Fibroblast of skin of back (primary cell): ENCODE measurements around the gene FNDC11. TPM values are rescaled to one million over a fixed set of nuclear protein-coding genes. Genes with fewer than 3 reads are reported as not detected.
"Not testable (repeated sequence)": the region's sequence is repeated elsewhere in the genome, so short reads cannot be mapped to it uniquely, and the experiment has no call there.

ENCODE experiments used
- DNase-seq: peaks from one replicate; pipeline ENCODE4 v3.0.0-alpha.2; 2013
- polyA plus RNA-seq, 2 experiments: library from polyadenylated mRNA; unstranded; fragments of 120-200 nt; gene quantifications; one replicate each; pipeline ENCODE4 v1.2.1, GENCODE V29; 2013; ENCODE audit not compliant: insufficient read length in 2 of 2

Gene FNDC11, protein sequence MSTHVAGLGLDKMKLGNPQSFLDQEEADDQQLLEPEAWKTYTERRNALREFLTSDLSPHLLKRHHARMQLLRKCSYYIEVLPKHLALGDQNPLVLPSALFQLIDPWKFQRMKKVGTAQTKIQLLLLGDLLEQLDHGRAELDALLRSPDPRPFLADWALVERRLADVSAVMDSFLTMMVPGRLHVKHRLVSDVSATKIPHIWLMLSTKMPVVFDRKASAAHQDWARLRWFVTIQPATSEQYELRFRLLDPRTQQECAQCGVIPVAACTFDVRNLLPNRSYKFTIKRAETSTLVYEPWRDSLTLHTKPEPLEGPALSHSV
- 0.18 TPM for polyA plus RNA-seq (2013, experiment 1 of 2; ENCODE audit: insufficient read length)
- polyA plus RNA-seq (2013, experiment 2 of 2; ENCODE audit: insufficient read length): 0.35 TPM

DNA sequence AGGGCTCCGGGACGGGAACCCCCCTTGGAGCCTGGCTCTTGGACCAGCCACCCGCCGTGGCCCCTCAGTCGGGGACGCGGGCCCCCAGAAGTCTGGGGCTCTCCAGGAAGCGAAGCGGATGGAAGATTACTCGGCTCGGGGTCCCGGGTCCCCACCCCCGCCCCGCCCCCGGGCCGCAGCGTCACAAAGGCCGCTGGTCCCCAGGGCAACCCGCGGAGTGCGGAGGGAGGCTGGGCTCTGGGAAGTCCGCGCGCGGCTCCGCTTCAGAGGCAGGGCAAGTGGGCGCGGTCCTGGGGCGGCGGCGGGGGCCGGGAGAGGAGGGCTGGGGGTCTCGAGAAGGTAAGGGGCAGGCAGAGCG lies at the start of gene FNDC11:
TSS of gene FNDC11 (plus strand) at position 227 of the 358 bp plus-strand sequence. CDS start 1,505 bp downstream, outside the sequence.
- peak; percentile 28 for DNase-seq

DNA sequence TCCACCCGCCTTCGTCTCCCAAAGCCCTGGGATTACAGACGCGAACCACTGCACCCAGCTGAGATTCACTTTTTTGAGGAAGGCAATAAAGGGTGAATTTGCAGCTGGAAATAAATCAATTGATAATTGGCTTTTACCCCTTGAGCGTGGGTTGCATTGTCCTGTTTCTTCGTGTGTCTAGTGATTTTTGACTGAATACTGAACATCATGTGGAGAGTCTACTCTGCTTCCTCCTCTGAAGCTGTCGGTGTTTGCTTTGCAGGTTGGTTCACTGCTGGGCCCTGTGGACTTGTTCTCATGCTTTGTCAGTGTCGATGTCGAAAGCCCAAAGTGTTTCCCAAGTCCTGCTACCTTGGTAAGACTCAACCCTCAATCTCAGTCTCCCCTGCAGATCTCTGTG lies 49.3 kb upstream of the FNDC11 start:
- no peak for DNase-seq

DNA sequence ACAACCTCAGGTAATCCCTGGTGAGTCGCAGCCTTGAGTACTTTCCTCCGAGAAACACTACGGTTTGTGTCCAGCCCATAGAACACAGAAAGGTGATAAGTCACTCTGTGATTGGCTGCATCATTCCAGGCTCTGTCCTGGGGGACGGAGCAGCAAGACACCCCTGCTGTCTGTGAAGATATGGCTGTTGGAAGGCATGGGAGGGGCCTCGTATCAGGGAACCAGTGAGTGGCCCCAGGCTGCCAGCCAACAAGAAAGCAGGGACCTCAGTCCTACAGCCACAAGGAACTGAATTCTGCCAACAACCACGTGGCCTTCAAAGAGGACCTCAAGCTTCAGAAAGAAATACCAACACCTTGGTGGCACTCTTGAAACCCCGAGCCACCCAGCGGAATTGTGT lies 48.7 kb upstream of the FNDC11 start:
- no peak for DNase-seq

DNA sequence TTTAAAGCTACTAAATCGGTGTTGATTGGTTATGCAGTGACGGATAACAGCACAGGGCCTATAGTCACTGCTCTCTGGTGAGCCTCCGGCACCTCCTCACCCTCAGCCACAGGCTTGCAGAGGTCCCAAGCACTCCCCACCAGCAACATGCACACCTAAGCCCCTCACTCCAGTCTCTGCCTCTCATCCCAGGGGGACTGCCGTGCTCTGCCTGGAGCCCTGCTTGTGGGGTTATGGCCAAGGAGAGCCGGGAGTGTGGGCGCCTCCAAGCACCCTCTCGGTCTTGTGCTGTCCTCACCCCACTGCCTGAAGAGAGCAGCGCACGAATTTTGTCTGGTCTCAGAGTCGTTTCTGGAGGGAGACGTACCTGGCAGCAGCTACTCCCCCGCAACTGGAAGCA lies 48.2 kb upstream of the FNDC11 start:
- no peak for DNase-seq

DNA sequence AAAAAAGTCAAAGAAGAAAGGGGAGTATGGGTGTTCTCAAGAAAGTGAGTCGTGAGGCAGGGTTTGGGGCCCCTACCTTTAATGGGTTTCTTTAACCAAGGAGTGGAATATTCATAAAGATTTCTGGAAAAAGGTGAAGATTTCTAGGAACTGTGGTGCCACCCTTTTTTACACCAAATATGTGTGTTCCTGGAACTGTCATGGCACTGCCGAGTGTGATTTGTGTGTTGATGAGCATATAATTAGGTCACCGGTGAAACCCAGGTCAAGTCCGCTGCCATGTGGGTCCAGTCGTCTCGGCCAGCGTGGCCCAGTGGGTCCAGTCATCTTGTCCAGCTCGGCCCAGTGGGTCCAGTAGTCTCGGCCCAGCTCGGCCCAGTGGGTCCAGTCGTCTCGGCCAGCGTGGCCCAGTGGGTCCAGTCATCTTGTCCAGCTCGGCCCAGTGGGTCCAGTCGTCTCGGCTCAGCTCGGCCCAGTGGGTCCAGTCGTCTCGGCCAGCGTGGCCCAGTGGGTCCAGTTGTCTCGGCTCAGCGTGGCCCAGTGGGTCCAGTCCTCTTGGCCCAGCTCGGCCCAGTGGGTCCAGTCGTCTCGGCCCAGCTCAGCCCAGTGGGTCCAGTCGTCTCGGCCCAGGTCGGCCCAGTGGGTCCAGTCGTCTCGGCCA lies 46.7 kb upstream of the FNDC11 start:
- DNase-seq: no peak

DNA sequence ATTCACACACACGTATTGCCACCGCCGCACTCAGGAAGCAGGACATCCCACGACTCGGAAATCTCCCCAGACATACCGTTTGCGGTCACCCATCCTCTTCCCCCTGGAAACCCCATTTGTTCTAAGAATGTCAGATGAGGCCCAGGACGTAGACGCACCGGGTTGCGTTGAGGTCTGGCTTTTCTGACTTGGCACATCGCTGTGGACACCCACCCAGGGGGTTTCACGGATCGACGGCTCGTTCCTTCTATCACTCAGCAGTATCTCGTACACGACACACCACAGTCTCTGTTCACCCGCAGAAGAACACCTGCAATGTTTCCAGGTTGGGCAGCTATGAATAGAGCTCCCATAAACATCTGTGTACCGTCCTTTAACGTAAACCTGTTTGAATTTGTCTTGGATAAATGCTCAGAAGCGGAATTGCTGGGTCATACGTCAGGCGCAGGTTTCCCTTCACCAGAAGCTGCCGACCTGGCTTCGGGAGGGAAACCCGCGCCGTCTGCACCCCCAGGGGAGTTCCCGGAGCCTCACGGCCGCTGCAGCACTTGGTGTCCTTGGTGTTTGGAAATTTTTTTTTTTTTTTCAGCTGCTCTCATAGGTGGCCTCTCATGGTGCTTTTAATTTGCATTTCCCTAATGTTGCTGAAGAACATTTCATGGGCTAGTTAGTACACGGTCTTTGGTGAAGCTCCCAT lies 45.7 kb upstream of the FNDC11 start:
- DNase-seq: no peak

DNA sequence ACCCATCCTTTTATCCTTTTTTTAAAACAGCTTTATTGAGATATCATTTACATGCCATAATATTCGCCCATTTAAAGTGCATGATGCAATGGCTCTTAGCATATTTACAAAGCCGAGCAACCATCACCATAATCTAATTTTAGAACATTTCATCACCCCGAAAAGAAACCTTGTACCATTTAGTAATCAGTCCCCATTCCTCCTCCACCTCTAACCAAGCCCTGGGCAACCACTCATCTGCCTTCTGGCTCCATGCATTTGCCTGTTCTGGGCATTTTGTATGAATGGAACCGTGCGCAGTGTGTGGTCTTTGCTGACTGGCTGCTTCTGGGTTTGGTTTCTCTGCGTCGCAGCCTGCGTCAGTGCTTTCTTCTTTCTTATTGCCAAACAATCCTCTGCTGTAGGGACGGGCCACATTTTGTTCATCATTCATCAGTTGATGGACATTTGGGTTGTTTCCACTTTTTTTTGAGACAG lies 44.8 kb upstream of the FNDC11 start:
- no peak for DNase-seq

DNA sequence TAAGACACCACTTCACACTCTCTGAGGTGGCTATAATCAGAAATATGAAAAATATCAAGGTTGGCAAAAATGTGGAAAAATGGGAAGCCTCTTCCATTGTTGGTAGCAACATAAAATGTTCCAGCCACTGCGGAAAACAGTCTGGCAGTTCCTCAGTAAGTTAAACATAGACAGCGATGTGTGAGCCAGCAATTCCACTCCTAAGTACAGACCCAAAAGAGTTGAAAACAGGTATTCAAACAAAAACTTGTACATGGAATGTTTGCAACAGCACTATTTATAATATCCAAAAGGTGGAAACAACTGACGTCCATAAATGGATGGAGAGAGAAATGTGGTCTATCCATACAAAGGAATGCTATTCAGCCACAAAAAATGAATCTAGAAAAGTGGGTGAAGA lies 40.8 kb upstream of the FNDC11 start:
- DNase-seq: no peak

DNA sequence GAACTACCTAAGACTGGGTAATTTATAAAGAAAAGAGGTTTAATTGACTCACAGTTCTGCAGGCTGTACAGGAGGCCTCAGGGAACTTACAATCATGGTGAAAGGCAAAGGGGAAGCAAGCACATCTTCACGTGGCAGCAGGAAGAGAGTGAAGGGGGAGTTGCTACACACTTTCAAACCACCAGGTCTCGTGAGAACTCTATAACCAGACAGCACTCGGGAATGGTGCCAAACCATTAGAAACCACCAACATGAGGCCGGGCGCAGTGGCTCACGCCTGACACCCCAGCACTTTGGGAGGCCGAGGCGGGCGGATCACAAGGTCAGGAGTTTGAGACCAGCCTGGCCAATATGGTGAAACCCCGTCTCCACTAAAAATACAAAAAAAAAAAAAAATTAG lies 39.4 kb upstream of the FNDC11 start:
- not testable (repeated sequence) for DNase-seq

DNA sequence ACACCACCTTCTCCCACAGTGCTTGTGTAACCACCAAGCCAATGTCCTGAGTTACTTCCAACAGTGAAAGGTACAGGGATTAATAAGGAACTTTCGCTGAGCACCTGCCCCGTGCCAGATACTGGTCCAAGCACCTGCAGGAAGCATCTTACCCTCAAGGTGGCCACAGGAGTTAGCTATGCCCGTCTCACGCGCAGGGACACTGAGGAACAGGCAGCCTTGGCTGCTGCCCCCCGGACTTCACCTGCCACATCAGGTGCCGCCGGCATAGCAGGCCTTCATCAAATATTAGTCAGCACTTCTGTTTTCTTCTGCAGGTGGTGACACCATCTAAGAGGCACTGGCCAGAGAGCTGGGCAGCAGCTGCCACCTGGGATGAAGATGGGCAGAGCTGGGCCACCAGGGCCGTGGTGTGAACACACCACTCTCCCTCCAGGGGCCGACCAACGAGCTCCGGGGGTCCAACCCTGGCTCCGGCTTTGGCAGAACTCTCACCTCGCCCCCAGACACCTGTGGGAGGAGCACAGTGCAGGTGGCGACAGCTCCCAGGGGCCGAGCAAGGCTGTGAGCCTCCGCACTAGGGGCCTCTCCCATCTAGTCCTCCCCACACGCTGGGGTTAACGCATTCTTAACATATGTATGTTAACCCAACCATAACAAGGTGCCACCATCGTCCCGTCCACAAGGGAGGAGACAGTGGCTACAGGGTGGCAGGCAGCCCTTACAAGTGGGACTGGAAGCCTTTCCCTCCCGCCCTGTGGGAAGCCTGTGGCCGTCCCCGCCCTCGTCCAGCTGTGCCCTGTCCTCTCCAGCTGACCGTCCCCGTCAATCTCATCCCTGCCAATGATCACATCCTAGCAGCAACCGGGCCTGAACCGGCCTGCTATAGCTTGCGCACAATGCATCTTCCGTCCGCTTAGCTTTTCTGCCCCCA lies 36.3 kb upstream of the FNDC11 start:
- DNase-seq: no peak

DNA sequence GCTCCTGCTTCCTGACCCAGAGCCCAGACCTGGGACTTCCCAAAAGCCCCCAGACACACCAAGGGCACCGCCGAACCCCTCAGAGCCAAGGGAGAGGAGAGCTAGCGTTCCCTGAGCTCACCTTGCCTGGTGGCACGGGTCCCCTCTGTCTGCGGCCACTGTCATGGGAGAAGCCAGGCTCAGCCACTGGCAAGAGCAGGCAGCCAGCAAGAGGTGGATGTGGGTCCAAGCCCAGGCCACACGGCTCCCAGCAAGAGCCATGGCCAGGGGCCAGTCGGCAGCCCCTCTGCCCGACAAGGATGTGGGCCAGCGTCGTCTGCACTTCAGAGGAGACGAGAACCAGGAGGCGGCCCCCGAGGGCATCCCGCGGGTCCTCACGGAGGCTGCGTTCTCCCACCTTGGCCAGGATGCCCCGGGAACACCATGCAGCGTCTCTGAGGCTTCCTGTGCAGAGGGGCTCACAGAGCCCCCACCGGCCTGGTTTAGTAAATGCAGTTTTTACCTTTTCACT lies 35.6 kb upstream of the FNDC11 start:
- no peak for DNase-seq

DNA sequence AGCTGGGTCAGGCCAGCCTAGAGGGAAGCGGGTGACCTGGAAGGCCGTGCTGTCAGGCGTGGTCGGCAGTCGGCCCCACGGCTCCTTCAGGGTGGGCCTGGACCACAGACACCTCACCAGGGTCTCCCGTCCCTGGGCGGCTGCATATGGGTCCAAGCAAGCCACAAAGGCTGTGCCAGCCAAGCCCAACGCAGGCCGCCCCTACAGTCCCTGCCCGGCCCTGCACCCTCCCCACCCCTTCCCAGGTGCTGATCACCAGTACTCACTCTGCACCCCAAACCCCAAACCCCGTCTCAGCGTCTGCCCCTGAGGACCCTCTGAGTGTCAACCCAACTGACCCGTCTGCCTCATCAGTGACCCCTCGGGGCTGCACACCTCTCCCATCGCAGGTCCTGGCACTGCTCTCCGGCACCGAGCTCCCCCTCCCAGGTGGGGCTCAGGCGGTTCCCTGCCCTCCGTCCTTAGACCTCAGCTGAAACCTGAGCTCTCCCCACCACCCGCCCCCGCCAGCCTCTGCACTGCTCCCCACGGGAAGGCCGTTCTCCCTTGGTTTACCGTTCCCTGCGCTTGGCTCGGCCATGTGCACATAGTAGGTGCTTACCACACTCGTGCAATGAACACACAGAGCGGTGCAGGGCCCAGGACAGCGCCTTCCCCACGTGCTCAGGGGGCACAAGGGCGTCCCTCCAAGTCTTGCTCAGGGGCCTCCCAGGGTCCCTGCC lies 34.9 kb upstream of the FNDC11 start:
- no peak for DNase-seq

DNA sequence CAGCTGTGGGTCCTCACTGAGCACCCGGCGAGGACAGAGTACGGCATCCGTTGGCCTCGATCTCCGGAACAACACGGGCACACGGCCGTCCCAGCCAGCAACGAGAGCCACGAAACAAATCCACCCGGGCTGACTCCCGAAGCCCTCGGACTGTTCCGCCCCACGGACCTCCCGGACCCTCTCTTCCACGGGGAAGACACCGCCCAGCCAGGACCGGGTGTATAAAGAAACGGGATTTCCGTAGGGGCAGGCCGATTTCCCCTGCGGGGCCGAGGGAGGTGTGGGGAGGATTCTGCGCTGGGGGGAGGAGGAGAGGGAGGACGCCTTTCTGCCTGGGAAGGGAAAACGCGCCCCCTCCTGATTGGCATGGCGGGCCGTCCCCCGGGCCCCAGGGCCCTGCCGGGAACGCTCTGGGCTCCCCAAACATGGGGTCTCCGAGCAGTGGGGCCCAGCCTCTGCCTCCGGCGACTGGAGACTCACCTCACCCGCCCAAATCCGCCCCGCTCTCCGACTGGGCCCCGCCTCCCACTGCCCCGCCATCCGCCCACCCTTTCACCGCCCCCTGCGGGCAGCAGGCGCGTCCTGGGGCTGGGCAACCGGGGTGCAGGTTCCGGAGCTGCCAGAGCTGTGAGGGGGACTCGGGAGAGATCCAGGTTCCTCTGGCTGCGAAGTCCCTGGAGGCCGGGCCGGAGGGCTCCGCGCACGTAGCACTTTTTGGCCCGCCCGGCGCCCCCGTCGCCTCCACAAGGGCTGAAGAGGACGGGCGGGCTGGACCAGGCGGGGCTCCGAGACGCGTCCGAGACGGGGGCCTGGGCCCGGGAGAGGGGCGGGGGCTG lies 34.1 kb upstream of the FNDC11 start:
- DNase-seq: peak; percentile 59

DNA sequence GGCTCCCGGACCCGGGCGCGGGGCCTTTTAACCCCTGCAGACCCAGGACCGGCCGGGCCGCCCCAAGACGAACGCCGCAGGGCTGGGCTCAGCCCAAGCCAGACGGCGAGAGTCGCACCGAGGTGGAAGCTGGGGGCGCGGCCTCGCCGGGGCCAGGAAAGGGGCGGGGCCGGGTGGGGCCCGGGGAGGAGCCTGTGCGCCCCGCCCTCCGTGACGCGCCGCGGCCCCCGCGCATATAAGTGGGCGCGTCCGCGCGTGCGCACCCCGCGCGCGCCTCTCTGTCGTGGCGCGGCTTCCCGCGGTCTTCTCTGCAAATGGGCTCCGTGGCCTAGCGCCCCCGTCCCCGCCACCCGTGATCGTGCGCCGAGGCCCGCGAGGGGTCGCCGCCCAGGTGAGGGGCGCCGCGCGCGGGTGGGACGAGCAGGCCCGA lies 33.4 kb upstream of the FNDC11 start, which contains the start of gene PPDPF:
TSS of gene PPDPF (plus strand) at position 262 of the 430 bp plus-strand sequence. CDS start 544 bp downstream, outside the sequence.
- DNase-seq: peak; percentile 79

DNA sequence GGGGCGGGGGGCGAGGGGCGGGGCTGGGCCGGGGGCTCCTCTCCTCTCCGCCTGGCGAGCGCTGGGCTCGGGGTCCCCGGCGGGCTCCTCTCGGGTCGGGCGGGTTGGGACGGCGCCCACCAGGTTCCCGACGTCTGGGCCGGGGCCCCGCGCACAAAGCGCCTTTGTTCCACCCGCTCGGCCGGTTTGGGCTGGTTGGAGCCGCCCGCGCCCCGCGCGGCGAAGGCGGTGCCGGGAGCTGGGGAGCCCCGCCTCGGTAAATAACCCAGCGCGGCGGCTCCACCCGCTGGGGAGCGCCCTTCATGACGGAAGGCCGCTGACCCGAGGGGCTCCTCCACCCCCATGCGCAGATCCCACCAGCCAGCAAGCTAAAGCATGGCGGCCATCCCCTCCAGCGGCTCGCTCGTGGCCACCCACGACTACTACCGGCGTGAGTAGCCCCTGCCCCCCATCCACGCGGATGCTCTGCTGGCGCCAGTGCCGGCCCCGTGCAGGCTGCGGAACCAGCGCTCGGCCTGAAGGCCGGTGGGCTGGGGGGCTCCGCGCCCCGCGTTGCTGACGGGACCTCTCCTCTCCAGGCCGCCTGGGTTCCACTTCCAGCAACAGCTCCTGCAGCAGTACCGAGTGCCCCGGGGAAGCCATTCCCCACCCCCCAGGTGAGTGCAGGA lies 32.9 kb upstream of the FNDC11 start:
- DNase-seq: peak; percentile 72

DNA sequence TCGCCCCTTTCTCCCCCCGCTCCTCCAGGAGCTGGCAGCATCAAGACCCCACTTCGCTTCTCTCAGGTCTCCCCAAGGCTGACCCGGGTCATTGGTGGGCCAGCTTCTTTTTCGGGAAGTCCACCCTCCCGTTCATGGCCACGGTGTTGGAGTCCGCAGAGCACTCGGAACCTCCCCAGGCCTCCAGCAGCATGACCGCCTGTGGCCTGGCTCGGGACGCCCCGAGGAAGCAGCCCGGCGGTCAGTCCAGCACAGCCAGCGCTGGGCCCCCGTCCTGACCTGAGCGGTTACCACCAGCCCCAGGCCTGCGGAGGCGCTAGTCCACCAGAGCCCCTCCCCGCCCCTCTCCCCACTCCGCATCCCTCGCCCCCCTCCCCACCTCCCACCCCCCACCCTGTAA lies 32.4 kb upstream of the FNDC11 start:
- DNase-seq: no peak

DNA sequence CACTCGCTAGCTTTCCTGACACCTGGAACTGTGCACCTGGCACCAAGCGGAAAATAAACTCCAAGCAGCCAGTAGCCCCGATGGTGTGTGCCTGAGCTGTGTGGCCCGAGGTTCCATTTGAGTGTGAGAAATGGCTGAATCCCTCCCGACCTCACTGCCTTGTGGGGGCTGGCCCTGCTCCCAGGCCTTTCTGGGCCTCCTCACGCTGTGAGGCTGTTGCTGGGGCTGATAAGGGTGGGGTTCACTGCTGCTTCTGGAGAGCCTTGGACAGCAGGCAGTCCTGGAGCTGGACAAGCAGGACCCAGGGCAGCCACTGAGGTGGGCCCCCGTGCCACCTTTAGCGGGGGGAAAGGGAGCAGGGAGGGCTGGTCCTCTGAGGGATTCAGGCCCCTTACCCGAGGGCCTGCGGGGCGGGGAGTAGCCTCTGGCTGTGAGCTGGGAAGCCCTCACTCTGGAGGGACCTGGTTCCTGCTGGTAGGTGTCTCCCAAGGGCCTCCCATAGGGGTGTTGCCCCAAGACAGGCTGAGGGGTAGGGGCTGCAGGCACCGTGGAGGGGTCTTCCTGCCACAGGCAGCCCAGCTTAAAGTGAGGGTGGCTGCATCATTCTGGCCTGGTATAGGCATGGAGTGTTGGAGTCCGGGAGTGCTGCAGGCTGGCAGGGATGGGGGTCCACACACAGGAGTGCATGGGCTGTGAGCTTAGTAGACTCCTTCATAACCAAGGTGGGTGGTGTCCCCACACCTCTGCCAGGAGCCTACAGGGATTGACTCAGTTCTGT lies 31.7 kb upstream of the FNDC11 start:
- DNase-seq: no peak

DNA sequence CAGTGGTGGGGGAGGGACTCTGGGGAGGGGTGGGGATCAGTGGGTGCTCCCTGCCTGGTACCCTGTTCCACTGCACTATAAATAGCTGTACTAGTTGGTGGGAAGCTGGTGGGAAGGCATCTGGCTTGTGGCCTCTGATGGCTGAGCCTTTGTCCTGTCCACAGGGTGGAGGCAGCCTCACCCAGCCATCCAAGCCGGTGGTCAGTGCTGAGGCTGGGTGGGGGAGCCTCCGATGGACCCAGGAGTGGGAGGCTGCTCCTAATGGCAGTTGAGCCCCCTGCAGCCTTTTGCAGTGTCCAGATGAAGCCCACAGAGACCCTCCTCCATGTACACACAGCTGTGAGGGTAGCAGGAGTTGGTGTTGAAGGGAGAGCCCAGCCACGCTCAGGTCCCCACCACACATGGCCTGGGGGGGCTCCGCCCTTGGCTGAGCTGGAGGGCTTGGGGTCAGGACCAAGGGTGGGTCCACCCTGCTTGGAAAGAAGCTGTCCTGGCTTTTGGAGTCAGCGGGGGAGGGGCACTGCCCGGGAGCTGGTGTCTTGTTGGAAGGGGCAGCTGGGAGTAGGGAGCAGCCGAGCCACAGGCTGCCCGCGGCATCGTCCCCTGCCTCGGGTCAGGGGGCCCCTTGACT lies 30.9 kb upstream of the FNDC11 start:
- DNase-seq: no peak
